Measurements from ENCODE around the gene POT1. TPM values are rescaled to one million over a fixed set of nuclear protein-coding genes. Genes with fewer than 3 reads are reported as not detected.

Gene POT1
- total RNA-seq, 1 experiment from 2014 or later: 31.1 TPM

- peaks cover 5% of the 10 kb centered on the region for H3K36me3 Mint-ChIP-seq (ENCODE audit: insufficient read depth, unreplicated experiment)
- no peaks in the 10 kb centered on the region for H3K27me3 Mint-ChIP-seq (ENCODE audit: unreplicated experiment)
- peaks cover 30% of the 10 kb centered on the region for H3K4me1 Mint-ChIP-seq (ENCODE audit: low read depth, unreplicated experiment)
- H3K9me3 Mint-ChIP-seq (ENCODE audit: low read depth, unreplicated experiment): no peaks in the 10 kb centered on the region
- no TSS peak for BruUV-seq (replicated peaks)
- CTCF ChIA-PET: no interaction called here
- TF ChIP-seq CTCF (IDR thresholded peaks at IDR 0.05; ENCODE audit: unreplicated experiment): no peak
- intact Hi-C loops (cut with micrococcal nuclease; ENCODE audit: unreplicated experiment): no loop called here
- no peak overlapping the region for H3K4me3 Mint-ChIP-seq (ENCODE audit: low read depth, unreplicated experiment)
- H3K27ac Mint-ChIP-seq (ENCODE audit: unreplicated experiment): no peak overlapping the region
- no peak for DNase-seq
Observed at GRCh38 chr7:124919841-124920240, 9.8 kb downstream of the POT1 start.

GRCh38 chr7:124918662-124919061 lies 11.0 kb downstream of the POT1 start:
- no peaks in the 10 kb centered on the region for H3K27me3 Mint-ChIP-seq (ENCODE audit: unreplicated experiment)
- no TSS peak for BruUV-seq (replicated peaks)
- no peak overlapping the region for H3K27ac Mint-ChIP-seq (ENCODE audit: unreplicated experiment)
- peaks cover 21% of the 10 kb centered on the region for H3K4me1 Mint-ChIP-seq (ENCODE audit: low read depth, unreplicated experiment)
- no peak for DNase-seq
- no peak overlapping the region for H3K4me3 Mint-ChIP-seq (ENCODE audit: low read depth, unreplicated experiment)
- H3K36me3 Mint-ChIP-seq (ENCODE audit: insufficient read depth, unreplicated experiment): peaks cover 5% of the 10 kb centered on the region
- CTCF ChIA-PET: no interaction called here
- no peaks in the 10 kb centered on the region for H3K9me3 Mint-ChIP-seq (ENCODE audit: low read depth, unreplicated experiment)
- TF ChIP-seq CTCF (IDR thresholded peaks at IDR 0.05; ENCODE audit: unreplicated experiment): no peak
- intact Hi-C loops (cut with micrococcal nuclease; ENCODE audit: unreplicated experiment): no loop called here

- BruUV-seq (replicated peaks): no TSS peak
- Mint-ChIP-seq H3K36me3 (ENCODE audit: insufficient read depth, unreplicated experiment) (no peaks in the 10 kb centered on the region), H3K9me3 (ENCODE audit: low read depth, unreplicated experiment) (no peaks in the 10 kb centered on the region), H3K4me1 (ENCODE audit: low read depth, unreplicated experiment) (no peaks in the 10 kb centered on the region), H3K27ac (ENCODE audit: unreplicated experiment) (no peak overlapping the region), H3K4me3 (ENCODE audit: low read depth, unreplicated experiment) (no peak overlapping the region), H3K27me3 (ENCODE audit: unreplicated experiment) (no peaks in the 10 kb centered on the region)
- TF ChIP-seq CTCF (IDR thresholded peaks at IDR 0.05; ENCODE audit: unreplicated experiment): no peak
- no peak for DNase-seq
- intact Hi-C loops (cut with micrococcal nuclease; ENCODE audit: unreplicated experiment): no loop called here
- CTCF ChIA-PET: no interaction called here
Observed at GRCh38 chr7:124915242-124915641, 14.4 kb downstream of the POT1 start.

- TF ChIP-seq CTCF (IDR thresholded peaks at IDR 0.05; ENCODE audit: unreplicated experiment): no peak
- CTCF ChIA-PET: no interaction called here
- no peak for DNase-seq
- H3K4me3 Mint-ChIP-seq (ENCODE audit: low read depth, unreplicated experiment): no peak overlapping the region
- BruUV-seq (replicated peaks): no TSS peak
- no peaks in the 10 kb centered on the region for H3K36me3 Mint-ChIP-seq (ENCODE audit: insufficient read depth, unreplicated experiment)
- intact Hi-C loops (cut with micrococcal nuclease; ENCODE audit: unreplicated experiment): no loop called here
- H3K9me3 Mint-ChIP-seq (ENCODE audit: low read depth, unreplicated experiment): no peaks in the 10 kb centered on the region
- H3K27ac Mint-ChIP-seq (ENCODE audit: unreplicated experiment): no peak overlapping the region
- no peaks in the 10 kb centered on the region for H3K27me3 Mint-ChIP-seq (ENCODE audit: unreplicated experiment)
- no peaks in the 10 kb centered on the region for H3K4me1 Mint-ChIP-seq (ENCODE audit: low read depth, unreplicated experiment)
Observed at GRCh38 chr7:124914298-124914697, 15.3 kb downstream of the POT1 start.

- H3K4me1 Mint-ChIP-seq (ENCODE audit: low read depth, unreplicated experiment): no peaks in the 10 kb centered on the region
- H3K27me3 Mint-ChIP-seq (ENCODE audit: unreplicated experiment): no peaks in the 10 kb centered on the region
- DNase-seq: no peak
- TF ChIP-seq CTCF (IDR thresholded peaks at IDR 0.05; ENCODE audit: unreplicated experiment): no peak
- BruUV-seq (replicated peaks): no TSS peak
- intact Hi-C loops (cut with micrococcal nuclease; ENCODE audit: unreplicated experiment): no loop called here
- no peak overlapping the region for H3K4me3 Mint-ChIP-seq (ENCODE audit: low read depth, unreplicated experiment)
- H3K27ac Mint-ChIP-seq (ENCODE audit: unreplicated experiment): no peak overlapping the region
- H3K36me3 Mint-ChIP-seq (ENCODE audit: insufficient read depth, unreplicated experiment): no peaks in the 10 kb centered on the region
- CTCF ChIA-PET: no interaction called here
- H3K9me3 Mint-ChIP-seq (ENCODE audit: low read depth, unreplicated experiment): no peaks in the 10 kb centered on the region
Observed at GRCh38 chr7:124912972-124913371, 16.7 kb downstream of the POT1 start.
